Thyroid gland (tissue), 4 donors: ENCODE data around the gene SUN2. TPM values are rescaled to one million over a fixed set of nuclear protein-coding genes. Genes with fewer than 3 reads are reported as not detected.

Experiments
- DNase-seq, 2 donors: peaks; one replicate each; pipeline ENCODE4 v3.0.0-alpha.2; 2019
- H3K27ac ChIP-seq, 3 donors: fragments of 200-600 bp; sonication (generic); 1 replicate in 2 of 3; 2 replicates in 1 of 3; pipeline ENCODE4 v1.5.1; 2016 to 2019; ENCODE audit warnings: mild to moderate bottlenecking in 1 of 3, moderate library complexity in 1 of 3
- H3K27me3 ChIP-seq: fragments of 200-600 bp; sonication (generic); one replicate; pipeline ENCODE4 v1.5.1; 2019
- H3K36me3 ChIP-seq, 2 donors: fragments of 200-600 bp; sonication (generic); one replicate each; pipeline ENCODE4 v1.5.1; 2016 to 2019
- H3K4me1 ChIP-seq, 2 donors: fragments of 200-600 bp; sonication (generic); one replicate each; pipeline ENCODE4 v1.5.1; 2017 to 2019
- H3K4me3 ChIP-seq, 3 donors: fragments of 200-600 bp; sonication (generic); replicated peaks in 1 of 3; 1 replicate in 2 of 3; 2 replicates in 1 of 3; pipeline ENCODE4 v1.5.1; 2016; ENCODE audit warnings: mild to moderate bottlenecking in 1 of 3
- H3K9me3 ChIP-seq: fragments of 200-600 bp; sonication (generic); one replicate; pipeline ENCODE4 v1.5.1; 2017
- POLR2A ChIP-seq, 2 donors: fragments of 450-650 bp; IDR thresholded peaks; one replicate each; pipeline ENCODE4 v1.6.1; 2017; ENCODE audit warnings: antibody characterized with exemption in 2 of 2, mild to moderate bottlenecking in 2 of 2, moderate library complexity in 1 of 2
- WGBS, 2 donors: methylation state at CpG; one replicate each; pipeline ENCODE4 v1.1.5; 2017; 5-methylcytosine and 5-hydroxymethylcytosine counted together
- intact Hi-C: fragments of 100-400 bp; cut with DNase I; formaldehyde crosslinking; loops from one replicate; pipeline ENCODE4 v1.15.1; 2023
- total RNA-seq, 4 donors: library from RNA; depleted of rRNA; stranded (reverse); fragments of >200 nt; gene quantifications; one replicate each; pipeline ENCODE4 v1.2.3, GENCODE V29; 2016
- TF ChIP-seq, protein P1 (sequence below), 6 experiments: fragments of 200-600 bp in 3 of 6; fragments of 450-650 bp in 3 of 6; sonication (generic) in 3 of 6; IDR thresholded peaks; one replicate each; pipeline ENCODE4 v1.5.1; 2016 to 2019; ENCODE audit warnings: antibody characterized with exemption in 6 of 6, mild to moderate bottlenecking in 2 of 6, inconsistent platforms in 1 of 6, moderate library complexity in 1 of 6

SUN2 gene
- total RNA-seq, 4 donors from 2014 or later = 137 to 356 (median 153) TPM

DNA sequence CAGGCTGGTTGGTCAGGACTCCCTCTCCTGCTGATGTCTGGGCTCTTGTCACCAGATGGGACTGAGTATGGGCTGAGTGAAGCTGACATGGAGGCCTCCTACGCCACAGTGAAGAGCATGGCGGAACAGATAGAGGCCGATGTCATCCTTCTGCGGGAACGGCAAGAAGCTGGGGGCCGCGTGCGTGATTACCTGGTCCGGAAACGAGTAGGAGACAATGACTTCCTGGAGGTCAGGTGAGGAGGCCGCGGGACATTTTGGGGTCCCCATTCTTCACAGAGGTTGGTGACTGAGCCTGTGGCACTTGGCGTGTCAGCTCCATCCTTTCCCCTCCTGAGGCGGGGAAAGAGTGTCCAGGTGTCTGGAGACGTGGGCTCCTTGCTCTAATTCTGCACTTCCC lies 39.9 kb downstream of the SUN2 start:
- intact Hi-C loops = no loop called here
- H3K27ac ChIP-seq = no peak overlapping the region
- H3K9me3 ChIP-seq = no peaks in the 10 kb centered on the region
- H3K4me3 ChIP-seq = no peak overlapping the region
- H3K36me3 ChIP-seq = peaks cover 15 to 19% of the 10 kb centered on the region in 2 donors
- DNase-seq = no peak
- TF ChIP-seq, protein P1, sequence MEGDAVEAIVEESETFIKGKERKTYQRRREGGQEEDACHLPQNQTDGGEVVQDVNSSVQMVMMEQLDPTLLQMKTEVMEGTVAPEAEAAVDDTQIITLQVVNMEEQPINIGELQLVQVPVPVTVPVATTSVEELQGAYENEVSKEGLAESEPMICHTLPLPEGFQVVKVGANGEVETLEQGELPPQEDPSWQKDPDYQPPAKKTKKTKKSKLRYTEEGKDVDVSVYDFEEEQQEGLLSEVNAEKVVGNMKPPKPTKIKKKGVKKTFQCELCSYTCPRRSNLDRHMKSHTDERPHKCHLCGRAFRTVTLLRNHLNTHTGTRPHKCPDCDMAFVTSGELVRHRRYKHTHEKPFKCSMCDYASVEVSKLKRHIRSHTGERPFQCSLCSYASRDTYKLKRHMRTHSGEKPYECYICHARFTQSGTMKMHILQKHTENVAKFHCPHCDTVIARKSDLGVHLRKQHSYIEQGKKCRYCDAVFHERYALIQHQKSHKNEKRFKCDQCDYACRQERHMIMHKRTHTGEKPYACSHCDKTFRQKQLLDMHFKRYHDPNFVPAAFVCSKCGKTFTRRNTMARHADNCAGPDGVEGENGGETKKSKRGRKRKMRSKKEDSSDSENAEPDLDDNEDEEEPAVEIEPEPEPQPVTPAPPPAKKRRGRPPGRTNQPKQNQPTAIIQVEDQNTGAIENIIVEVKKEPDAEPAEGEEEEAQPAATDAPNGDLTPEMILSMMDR (IDR thresholded peaks at IDR 0.05) = no peak
- TF ChIP-seq POLR2A (IDR thresholded peaks at IDR 0.05) = no peak
- H3K27me3 ChIP-seq = no peaks in the 10 kb centered on the region
- H3K4me1 ChIP-seq = peaks cover 21 to 23% of the 10 kb centered on the region in 2 donors
- 95% methylated on average over 15 of the region's 15 CpGs for WGBS, 2 donors

DNA sequence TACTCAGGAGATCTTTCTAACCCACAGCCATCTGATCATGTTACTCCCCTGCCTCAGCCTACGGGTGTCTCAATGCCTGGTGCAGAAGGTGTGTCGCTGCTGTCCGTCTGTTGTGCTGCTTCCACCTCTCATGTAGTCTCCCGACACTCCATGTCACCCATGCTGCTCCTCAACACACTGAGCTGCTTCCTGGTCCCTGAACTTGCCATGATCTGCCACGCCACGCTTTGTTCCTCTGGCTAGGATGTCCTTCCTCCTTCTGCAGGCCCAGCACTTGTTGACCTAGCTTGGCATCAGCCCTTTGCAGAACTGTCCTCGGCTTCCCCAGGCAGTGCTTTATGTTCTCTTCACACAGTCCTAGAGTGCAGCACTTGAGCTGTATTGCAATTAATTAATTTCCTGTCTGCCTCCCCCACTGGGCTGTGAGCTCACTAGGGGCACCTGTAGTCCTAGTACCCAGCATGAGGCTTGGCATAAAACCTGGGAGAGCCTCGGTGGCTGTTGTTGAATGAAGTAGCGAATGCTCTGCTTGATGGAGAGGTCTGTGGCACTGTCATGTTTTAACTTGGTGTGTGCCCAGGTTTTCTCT lies 40.5 kb downstream of the SUN2 start:
- H3K4me3 ChIP-seq = no peak overlapping the region
- H3K4me1 ChIP-seq = peaks cover 21 to 23% of the 10 kb centered on the region in 2 donors
- 89 to 94% methylated on average over 9 of the region's 9 CpGs for WGBS, 2 donors
- H3K27me3 ChIP-seq = no peaks in the 10 kb centered on the region
- H3K27ac ChIP-seq = no peak overlapping the region
- H3K36me3 ChIP-seq = peaks cover 15 to 19% of the 10 kb centered on the region in 2 donors
- no peak for DNase-seq
- no peaks in the 10 kb centered on the region for H3K9me3 ChIP-seq
- intact Hi-C loops = no loop called here
- no peak for TF ChIP-seq POLR2A (IDR thresholded peaks at IDR 0.05)
- TF ChIP-seq, protein P1 (IDR thresholded peaks at IDR 0.05) = no peak

DNA sequence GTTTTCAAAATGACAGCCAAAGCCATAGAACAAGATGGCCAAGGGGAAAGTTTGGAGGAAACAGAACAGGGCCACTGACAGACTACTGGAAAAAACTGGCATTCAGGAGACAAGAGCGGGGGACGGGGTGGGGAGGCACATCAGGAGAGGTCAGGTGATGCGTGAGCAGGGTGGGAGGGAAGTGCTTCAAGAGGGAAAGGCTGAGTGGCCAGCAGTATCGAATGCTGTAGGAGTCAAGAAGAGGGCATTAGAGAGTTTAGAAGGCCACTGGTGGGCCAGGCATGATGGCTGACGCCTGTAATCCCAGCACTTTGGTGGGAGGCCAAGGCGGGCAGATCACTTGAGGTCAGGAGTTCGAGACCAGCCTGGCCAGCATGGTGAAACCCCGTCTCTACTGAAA lies 41.9 kb downstream of the SUN2 start:
- peak; percentile 63 to 64 for DNase-seq
- Histone ChIP-seq H3K27me3 (no peaks in the 10 kb centered on the region), H3K36me3 (peaks cover 15 to 19% of the 10 kb centered on the region in 2 donors), H3K27ac (peak overlapping the region in 2 of 3 donors; percentile 27 to 40), H3K9me3 (no peaks in the 10 kb centered on the region), H3K4me3 (no peak overlapping the region), H3K4me1 (peaks cover 17 to 22% of the 10 kb centered on the region in 2 donors)
- intact Hi-C loops = no loop called here
- WGBS, 2 donors = 72 to 74% methylated on average over 8 of the region's 8 CpGs
- TF ChIP-seq, protein P1 (IDR thresholded peaks at IDR 0.05) = no peak
- no peak for TF ChIP-seq POLR2A (IDR thresholded peaks at IDR 0.05)

DNA sequence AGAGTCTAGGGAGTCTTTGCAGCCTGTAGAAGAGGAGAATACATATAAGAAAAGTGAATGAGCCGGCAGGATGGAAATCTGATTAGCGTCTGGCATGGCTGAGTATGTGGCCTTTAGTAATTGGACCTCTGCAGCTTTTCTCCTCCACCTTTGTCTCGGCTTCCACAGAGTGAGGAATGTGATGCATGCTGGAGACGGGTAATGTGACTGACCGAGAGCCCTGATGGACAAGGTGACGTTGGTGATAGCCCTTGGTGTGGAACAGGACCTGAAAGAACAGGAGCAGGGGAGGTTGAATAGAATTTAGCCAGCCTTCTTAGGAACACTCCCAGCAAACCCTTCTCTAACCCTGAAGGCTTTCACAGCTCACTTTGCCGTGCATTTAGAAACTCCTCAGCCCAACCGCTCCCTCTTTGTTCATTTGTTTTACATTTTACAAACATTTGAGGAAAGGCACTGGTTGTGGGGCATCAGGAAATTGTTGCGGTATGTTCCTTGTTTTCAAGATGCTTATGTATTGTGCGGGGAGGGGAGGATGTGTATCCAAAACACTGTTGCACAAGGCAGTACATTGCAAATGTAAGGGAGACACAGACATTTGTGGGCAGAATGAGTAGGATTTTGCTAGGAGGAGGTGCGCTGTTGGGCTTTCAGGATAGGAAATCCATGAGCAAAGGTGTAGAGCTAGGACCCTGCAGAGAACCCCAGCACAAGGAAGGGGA lies 43.2 kb downstream of the SUN2 start:
- WGBS, 2 donors = 85% methylated on average over 11 of the region's 11 CpGs
- Histone ChIP-seq H3K4me3 (no peak overlapping the region), H3K9me3 (no peaks in the 10 kb centered on the region), H3K27me3 (no peaks in the 10 kb centered on the region), H3K36me3 (peaks cover 15 to 16% of the 10 kb centered on the region in 2 donors), H3K27ac (peak overlapping the region in 1 of 3 donors; percentile 40), H3K4me1 (peaks cover 16 to 17% of the 10 kb centered on the region in 2 donors)
- no peak for DNase-seq
- intact Hi-C loops = no loop called here
- TF ChIP-seq, protein P1 (IDR thresholded peaks at IDR 0.05) = no peak
- no peak for TF ChIP-seq POLR2A (IDR thresholded peaks at IDR 0.05)

DNA sequence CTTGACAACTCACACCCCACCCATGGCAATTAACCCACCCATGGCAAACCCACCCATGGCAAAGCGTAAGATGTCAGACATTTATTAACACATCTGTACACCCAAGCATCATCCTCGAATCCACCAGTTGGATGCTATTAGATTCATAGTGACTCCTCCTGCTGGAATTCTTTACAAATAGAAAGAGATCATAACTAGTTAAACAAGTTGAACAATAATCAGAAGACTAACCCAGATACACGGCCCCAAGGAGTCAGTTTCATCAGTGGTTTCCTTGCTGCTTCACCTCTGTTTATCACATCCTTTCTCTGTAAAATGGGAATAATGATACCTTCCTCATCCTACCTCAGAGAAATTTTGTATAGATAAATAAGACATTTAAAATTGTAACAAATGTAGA lies 44.9 kb downstream of the SUN2 start:
- DNase-seq = no peak
- H3K4me1 ChIP-seq = peaks cover 24% of the 10 kb centered on the region in 2 donors
- H3K27me3 ChIP-seq = no peaks in the 10 kb centered on the region
- no peaks in the 10 kb centered on the region for H3K36me3 ChIP-seq
- H3K9me3 ChIP-seq = no peaks in the 10 kb centered on the region
- WGBS, 2 donors = 78 to 85% methylated on average over 3 of the region's 3 CpGs
- intact Hi-C loops = no loop called here
- no peak overlapping the region for H3K27ac ChIP-seq
- no peak overlapping the region for H3K4me3 ChIP-seq
- no peak for TF ChIP-seq POLR2A (IDR thresholded peaks at IDR 0.05)
- TF ChIP-seq, protein P1 (IDR thresholded peaks at IDR 0.05) = no peak
